ENCODE results near the gene GLI1. TPM values are rescaled to one million over a fixed set of nuclear protein-coding genes. Genes with fewer than 3 reads are reported as not detected.
"Not testable (repeated sequence)": the region's sequence is repeated elsewhere in the genome, so short reads cannot be mapped to it uniquely, and the experiment has no call there.

Gene GLI1
- total and polyA plus RNA-seq, 10 donors, result 0.46 to 3.6 (median 1.0) TPM

DNA sequence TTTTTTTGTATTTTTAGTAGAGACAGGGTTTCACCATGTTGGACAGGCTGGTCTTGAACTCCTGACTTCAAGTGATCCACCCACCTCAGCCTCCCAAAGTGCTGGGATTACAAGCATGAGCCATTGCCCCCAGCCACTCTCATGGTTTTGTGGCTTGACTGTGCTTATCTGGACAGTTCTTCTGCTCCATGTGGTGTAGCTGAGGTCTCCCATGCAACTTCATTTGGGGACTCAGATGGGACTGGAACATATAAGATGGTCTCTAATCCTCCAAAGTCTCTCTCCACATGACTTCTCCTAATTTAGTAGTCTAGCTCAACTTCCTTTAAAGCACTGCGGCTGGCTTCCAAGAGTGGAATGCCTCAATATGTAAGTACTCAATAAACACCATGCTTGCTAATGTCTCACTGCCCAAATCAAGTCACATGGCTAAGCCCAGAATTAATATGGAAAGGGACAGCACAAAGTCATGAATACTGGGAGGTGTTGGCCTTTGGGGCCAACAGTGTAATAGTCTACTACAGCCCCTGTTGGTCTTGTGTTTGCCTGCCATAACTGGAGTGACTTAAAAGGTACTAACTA is 17.6 kb upstream of the GLI1 start:
- Histone ChIP-seq H3K4me3 (no peak overlapping the region), H3K27me3 (replicated peaks in 1 of 7) (no peaks in the 10 kb centered on the region), H3K36me3 (no peaks in the 10 kb centered on the region), H3K27ac (no peak overlapping the region), H3K4me1 (no peaks in the 10 kb centered on the region), H3K9me3 (peaks cover 0 to 17% (median 12%) of the 10 kb centered on the region in 8 donors)
- TF ChIP-seq POLR2A (IDR thresholded peaks at IDR 0.05) (no peak), POLR2AphosphoS5 (IDR thresholded peaks at IDR 0.05) (no peak)
- TF ChIP-seq, protein P1, sequence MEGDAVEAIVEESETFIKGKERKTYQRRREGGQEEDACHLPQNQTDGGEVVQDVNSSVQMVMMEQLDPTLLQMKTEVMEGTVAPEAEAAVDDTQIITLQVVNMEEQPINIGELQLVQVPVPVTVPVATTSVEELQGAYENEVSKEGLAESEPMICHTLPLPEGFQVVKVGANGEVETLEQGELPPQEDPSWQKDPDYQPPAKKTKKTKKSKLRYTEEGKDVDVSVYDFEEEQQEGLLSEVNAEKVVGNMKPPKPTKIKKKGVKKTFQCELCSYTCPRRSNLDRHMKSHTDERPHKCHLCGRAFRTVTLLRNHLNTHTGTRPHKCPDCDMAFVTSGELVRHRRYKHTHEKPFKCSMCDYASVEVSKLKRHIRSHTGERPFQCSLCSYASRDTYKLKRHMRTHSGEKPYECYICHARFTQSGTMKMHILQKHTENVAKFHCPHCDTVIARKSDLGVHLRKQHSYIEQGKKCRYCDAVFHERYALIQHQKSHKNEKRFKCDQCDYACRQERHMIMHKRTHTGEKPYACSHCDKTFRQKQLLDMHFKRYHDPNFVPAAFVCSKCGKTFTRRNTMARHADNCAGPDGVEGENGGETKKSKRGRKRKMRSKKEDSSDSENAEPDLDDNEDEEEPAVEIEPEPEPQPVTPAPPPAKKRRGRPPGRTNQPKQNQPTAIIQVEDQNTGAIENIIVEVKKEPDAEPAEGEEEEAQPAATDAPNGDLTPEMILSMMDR (IDR thresholded peaks at IDR 0.05 in 8 of 11, conservative IDR thresholded peaks at IDR 0.05 in 3 of 11), result no peak
- WGBS, 5 donors, result 24 to 70% (median 62%) methylated on average over 1 of the region's 1 CpG
- intact Hi-C loops (cut with DNase I; ENCODE audit: low total_unique reads), result no loop called here
- DNase-seq, result peak; percentile 3

DNA sequence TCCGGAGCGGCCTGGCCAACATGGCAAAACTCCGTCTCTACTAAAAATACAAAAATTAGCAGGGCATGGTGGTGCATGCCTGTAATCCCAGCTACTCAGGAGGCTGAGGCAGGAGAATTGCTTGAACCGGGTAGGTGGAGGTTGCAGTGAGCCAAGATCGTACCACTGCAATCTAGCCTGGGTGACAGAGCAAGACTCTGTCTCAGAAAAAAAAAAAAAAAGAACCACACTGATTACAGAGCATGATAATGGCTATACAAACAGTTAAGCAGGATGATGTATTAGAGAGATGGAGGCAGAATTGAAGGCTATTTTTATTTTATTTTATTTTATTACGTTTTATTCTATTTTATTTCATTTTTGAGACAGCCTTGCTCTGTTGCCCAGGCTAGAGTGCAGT is 15.2 kb upstream of the GLI1 start:
- peaks cover 0 to 17% (median 12%) of the 10 kb centered on the region in 8 donors for H3K9me3 ChIP-seq
- H3K27me3 ChIP-seq (replicated peaks in 1 of 7); H3K27ac ChIP-seq; H3K4me3 ChIP-seq; intact Hi-C loops (cut with DNase I; ENCODE audit: low total_unique reads); H3K36me3 ChIP-seq; H3K4me1 ChIP-seq; DNase-seq: not testable (repeated sequence)
- WGBS, 5 donors, result 84 to 89% (median 87%) methylated on average over 6 of the region's 6 CpGs

DNA sequence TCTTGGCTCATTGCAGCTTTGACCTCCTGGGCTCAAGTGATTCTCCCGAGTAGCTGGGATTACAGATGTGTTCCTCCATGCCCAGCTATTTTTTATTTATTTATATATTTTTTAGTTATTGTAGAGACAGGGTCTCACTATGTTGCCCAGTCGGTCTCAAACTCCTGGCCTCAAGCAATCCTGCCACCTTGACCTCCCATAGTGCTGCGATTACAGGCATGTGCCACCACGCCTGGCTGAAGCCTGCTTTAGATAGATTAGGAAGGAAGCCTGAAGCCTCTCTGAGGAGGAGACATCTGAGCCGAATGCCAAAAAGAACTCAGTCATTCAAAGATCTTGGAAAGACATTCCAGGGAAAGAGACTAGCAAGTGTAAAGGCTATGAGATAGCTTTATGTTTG is 14.8 kb upstream of the GLI1 start:
- Histone ChIP-seq H3K36me3 (no peaks in the 10 kb centered on the region), H3K4me1 (no peaks in the 10 kb centered on the region), H3K27ac (no peak overlapping the region), H3K9me3 (peaks cover 0 to 17% (median 12%) of the 10 kb centered on the region in 8 donors), H3K4me3 (no peak overlapping the region), H3K27me3 (replicated peaks in 1 of 7) (no peaks in the 10 kb centered on the region)
- TF ChIP-seq, protein P1 (IDR thresholded peaks at IDR 0.05 in 8 of 11, conservative IDR thresholded peaks at IDR 0.05 in 3 of 11), result no peak
- intact Hi-C loops (cut with DNase I; ENCODE audit: low total_unique reads), result no loop called here
- 76 to 85% (median 80%) methylated on average over 5 of the region's 5 CpGs for WGBS, 5 donors
- peak; percentile 6 for DNase-seq

DNA sequence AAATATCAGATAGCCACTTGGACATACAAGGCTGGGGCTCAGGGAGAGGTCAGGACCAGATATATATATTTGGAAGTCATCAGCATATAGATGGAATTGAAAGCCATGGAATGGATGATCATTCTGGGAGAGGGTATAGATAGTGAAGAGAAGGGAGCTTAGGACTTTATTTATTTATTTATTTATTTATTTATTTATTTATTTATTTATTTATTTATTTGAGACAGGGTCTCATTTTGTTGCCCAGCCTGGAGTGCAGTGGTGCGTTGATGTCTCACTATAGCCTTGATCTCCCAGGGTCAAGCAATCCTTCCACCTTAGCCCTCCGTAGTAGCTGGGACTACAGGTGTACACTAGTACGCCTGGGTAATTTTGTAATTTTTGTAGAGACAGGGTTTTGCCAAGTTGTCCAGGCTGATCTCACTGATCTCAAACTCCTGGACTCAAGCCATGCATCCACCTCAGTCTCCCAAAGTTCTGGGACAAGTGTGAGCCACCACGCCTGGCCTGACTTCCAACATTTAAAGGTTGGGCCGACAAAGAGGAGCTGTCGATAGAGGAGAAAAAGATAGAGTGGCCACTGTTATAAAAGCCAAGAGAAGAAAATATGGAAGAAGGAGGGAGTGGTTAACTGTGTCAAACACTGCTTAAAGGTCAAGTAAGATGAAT is 13.2 kb upstream of the GLI1 start:
- WGBS, 5 donors, result 93 to 97% (median 96%) methylated on average over 6 of the region's 6 CpGs
- intact Hi-C loops (cut with DNase I; ENCODE audit: low total_unique reads), result no loop called here
- Histone ChIP-seq H3K27ac (no peak overlapping the region), H3K4me3 (no peak overlapping the region), H3K27me3 (replicated peaks in 1 of 7) (no peaks in the 10 kb centered on the region), H3K36me3 (no peaks in the 10 kb centered on the region), H3K4me1 (no peaks in the 10 kb centered on the region), H3K9me3 (peaks cover 0 to 9% (median 8%) of the 10 kb centered on the region in 8 donors)
- DNase-seq, result peak; percentile 7
- TF ChIP-seq, protein P1 (IDR thresholded peaks at IDR 0.05 in 8 of 11, conservative IDR thresholded peaks at IDR 0.05 in 3 of 11), result no peak
- no peak for TF ChIP-seq POLR2A (IDR thresholded peaks at IDR 0.05)
- TF ChIP-seq POLR2AphosphoS5 (IDR thresholded peaks at IDR 0.05), result no peak
